ENCODE measurements around the gene OR6P1.

OR6P1 gene

GRCh38 chr1:158570480-158570879, at the start of gene OR6P1:
Gene OR6P1 (minus strand): TSS chr1:158570580. CDS start chr1:158563604, 6,976 bp downstream.
- H3K9me3 Mint-ChIP-seq, result no peaks in the 10 kb centered on the region
- H3K27ac Mint-ChIP-seq, result no peak within 1 kb of the TSS
- CTCF ChIA-PET, result no interaction called here
- no peak within 1 kb of the TSS for H3K4me3 Mint-ChIP-seq
- H3K4me1 Mint-ChIP-seq, result no peaks in the 10 kb centered on the region
- DNase-seq, result no peak
- H3K27me3 Mint-ChIP-seq, result peaks cover 4% of the 10 kb centered on the region
- no peaks in the 10 kb centered on the region for H3K36me3 Mint-ChIP-seq

- Mint-ChIP-seq H3K27me3 (peaks cover 11% of the 10 kb centered on the region), H3K9me3 (no peaks in the 10 kb centered on the region), H3K27ac (no peak overlapping the region), H3K4me1 (no peaks in the 10 kb centered on the region), H3K4me3 (no peak overlapping the region), H3K36me3 (no peaks in the 10 kb centered on the region)
- no peak for DNase-seq
- CTCF ChIA-PET, result no interaction called here
These were observed 43.4 kb upstream of the OR6P1 start for GRCh38 chr1:158613764-158614163.

- Mint-ChIP-seq H3K4me3 (no peak overlapping the region), H3K27me3 (peaks cover 8% of the 10 kb centered on the region), H3K36me3 (no peaks in the 10 kb centered on the region), H3K27ac (no peak overlapping the region), H3K4me1 (no peaks in the 10 kb centered on the region), H3K9me3 (no peaks in the 10 kb centered on the region)
- DNase-seq, result no peak
- CTCF ChIA-PET, result no interaction called here
These were observed 41.5 kb upstream of the OR6P1 start for GRCh38 chr1:158611916-158612315.

GRCh38 chr1:158607296-158607695, 36.9 kb upstream of the OR6P1 start:
- DNase-seq, result no peak
- no peaks in the 10 kb centered on the region for H3K9me3 Mint-ChIP-seq
- H3K27ac Mint-ChIP-seq, result no peak overlapping the region
- no peak overlapping the region for H3K4me3 Mint-ChIP-seq
- peaks cover 4% of the 10 kb centered on the region for H3K27me3 Mint-ChIP-seq
- CTCF ChIA-PET, result no interaction called here
- no peaks in the 10 kb centered on the region for H3K4me1 Mint-ChIP-seq
- no peaks in the 10 kb centered on the region for H3K36me3 Mint-ChIP-seq

GRCh38 chr1:158604968-158605367, 34.6 kb upstream of the OR6P1 start, which contains the start of gene OR10Z1:
Gene OR10Z1 (plus strand): TSS chr1:158605268. CDS start chr1:158606439, 1,171 bp downstream.
- Mint-ChIP-seq H3K9me3 (no peaks in the 10 kb centered on the region), H3K36me3 (no peaks in the 10 kb centered on the region), H3K4me3 (no peak within 1 kb of the TSS), H3K27ac (no peak within 1 kb of the TSS), H3K27me3 (peaks cover 4% of the 10 kb centered on the region), H3K4me1 (no peaks in the 10 kb centered on the region)
- CTCF ChIA-PET, result no interaction called here
- DNase-seq, result no peak

- Mint-ChIP-seq H3K9me3 (peaks cover 14% of the 10 kb centered on the region), H3K4me3 (no peak overlapping the region), H3K4me1 (no peaks in the 10 kb centered on the region), H3K27me3 (peaks cover 4% of the 10 kb centered on the region), H3K27ac (no peak overlapping the region), H3K36me3 (no peaks in the 10 kb centered on the region)
- no peak for DNase-seq
- CTCF ChIA-PET, result interaction anchor here (0.6 kb wide), 1 partner anchor 538 kb away, joined by 3 read pairs; no protein-coding TSS in a partner anchor
These were observed 30.4 kb upstream of the OR6P1 start for GRCh38 chr1:158600735-158601134.

- no peak for DNase-seq
- H3K4me1 Mint-ChIP-seq, result no peaks in the 10 kb centered on the region
- H3K27me3 Mint-ChIP-seq, result no peaks in the 10 kb centered on the region
- CTCF ChIA-PET, result no interaction called here
- no peak overlapping the region for H3K4me3 Mint-ChIP-seq
- H3K27ac Mint-ChIP-seq, result no peak overlapping the region
- H3K9me3 Mint-ChIP-seq, result no peaks in the 10 kb centered on the region
- no peaks in the 10 kb centered on the region for H3K36me3 Mint-ChIP-seq
These were observed 16.6 kb upstream of the OR6P1 start for GRCh38 chr1:158586942-158587341.

- Mint-ChIP-seq H3K27ac (no peak overlapping the region), H3K4me3 (no peak overlapping the region), H3K9me3 (no peaks in the 10 kb centered on the region), H3K4me1 (no peaks in the 10 kb centered on the region), H3K36me3 (no peaks in the 10 kb centered on the region), H3K27me3 (no peaks in the 10 kb centered on the region)
- CTCF ChIA-PET, result no interaction called here
- DNase-seq, result no peak
These were observed 13.6 kb upstream of the OR6P1 start for GRCh38 chr1:158583962-158584361.

- Mint-ChIP-seq H3K27ac (no peak within 1 kb of the TSS), H3K4me3 (no peak within 1 kb of the TSS), H3K4me1 (no peaks in the 10 kb centered on the region), H3K9me3 (no peaks in the 10 kb centered on the region), H3K27me3 (no peaks in the 10 kb centered on the region), H3K36me3 (no peaks in the 10 kb centered on the region)
- CTCF ChIA-PET, result no interaction called here
- no peak for DNase-seq
These were observed 9.4 kb upstream of the OR6P1 start, which contains the start of gene OR10X1 for GRCh38 chr1:158579733-158580132. Gene OR10X1 (minus strand): TSS chr1:158579899. CDS start chr1:158579899, 0 bp downstream.

- Mint-ChIP-seq H3K9me3 (no peaks in the 10 kb centered on the region), H3K27ac (no peak overlapping the region), H3K27me3 (no peaks in the 10 kb centered on the region), H3K4me3 (no peak overlapping the region), H3K4me1 (no peaks in the 10 kb centered on the region), H3K36me3 (no peaks in the 10 kb centered on the region)
- DNase-seq, result no peak
- CTCF ChIA-PET, result no interaction called here
These were observed 7.2 kb upstream of the OR6P1 start for GRCh38 chr1:158577561-158577960.

GRCh38 chr1:158572226-158572625, 1.8 kb upstream of the OR6P1 start:
- DNase-seq, result no peak
- no peak overlapping the region for H3K27ac Mint-ChIP-seq
- no peaks in the 10 kb centered on the region for H3K9me3 Mint-ChIP-seq
- CTCF ChIA-PET, result no interaction called here
- H3K27me3 Mint-ChIP-seq, result peaks cover 4% of the 10 kb centered on the region
- no peaks in the 10 kb centered on the region for H3K4me1 Mint-ChIP-seq
- no peak overlapping the region for H3K4me3 Mint-ChIP-seq
- no peaks in the 10 kb centered on the region for H3K36me3 Mint-ChIP-seq

GRCh38 chr1:158564608-158565007, 5.8 kb downstream of the OR6P1 start:
- Mint-ChIP-seq H3K4me3 (no peak overlapping the region), H3K9me3 (no peaks in the 10 kb centered on the region), H3K27me3 (no peaks in the 10 kb centered on the region), H3K36me3 (no peaks in the 10 kb centered on the region), H3K4me1 (no peaks in the 10 kb centered on the region), H3K27ac (no peak overlapping the region)
- no peak for DNase-seq
- CTCF ChIA-PET, result no interaction called here

- DNase-seq, result no peak
- CTCF ChIA-PET, result no interaction called here
- Mint-ChIP-seq H3K27me3 (no peaks in the 10 kb centered on the region), H3K27ac (no peak overlapping the region), H3K9me3 (no peaks in the 10 kb centered on the region), H3K4me1 (no peaks in the 10 kb centered on the region), H3K4me3 (no peak overlapping the region), H3K36me3 (no peaks in the 10 kb centered on the region)
These were observed 6.5 kb downstream of the OR6P1 start for GRCh38 chr1:158563853-158564252.

- Mint-ChIP-seq H3K4me1 (no peaks in the 10 kb centered on the region), H3K9me3 (no peaks in the 10 kb centered on the region), H3K27ac (no peak overlapping the region), H3K4me3 (no peak overlapping the region), H3K36me3 (no peaks in the 10 kb centered on the region), H3K27me3 (no peaks in the 10 kb centered on the region)
- CTCF ChIA-PET, result no interaction called here
- no peak for DNase-seq
These were observed 10.7 kb downstream of the OR6P1 start for GRCh38 chr1:158559696-158560095.

- Mint-ChIP-seq H3K27ac (no peak within 1 kb of the TSS), H3K4me3 (no peak within 1 kb of the TSS), H3K4me1 (no peaks in the 10 kb centered on the region), H3K36me3 (no peaks in the 10 kb centered on the region), H3K27me3 (no peaks in the 10 kb centered on the region), H3K9me3 (no peaks in the 10 kb centered on the region)
- CTCF ChIA-PET, result no interaction called here
- no peak for DNase-seq
These were observed 16.0 kb downstream of the OR6P1 start, which contains the start of gene OR6Y1 for GRCh38 chr1:158554352-158554751. Gene OR6Y1 (minus strand): TSS chr1:158554405. CDS start chr1:158548105, 6,300 bp downstream.

GRCh38 chr1:158552296-158552695, 18.1 kb downstream of the OR6P1 start:
- CTCF ChIA-PET, result interaction anchor here (0.6 kb wide), 1 partner anchor 55 kb away, joined by 3 read pairs; no protein-coding TSS in a partner anchor
- Mint-ChIP-seq H3K4me1 (no peaks in the 10 kb centered on the region), H3K27me3 (no peaks in the 10 kb centered on the region), H3K4me3 (no peak overlapping the region), H3K36me3 (no peaks in the 10 kb centered on the region), H3K9me3 (no peaks in the 10 kb centered on the region), H3K27ac (no peak overlapping the region)
- no peak for DNase-seq

Data from activated naive CD4-positive, alpha-beta T cell treated with anti-CD3 and anti-CD28 coated beads, Interleukin-2, amount 10 ng/mL, durations not matched to agents 7 days and 5 days (primary cell).